ENCODE data around the gene MSH6.
"Not testable (repeated sequence)": the region's sequence is repeated elsewhere in the genome, so short reads cannot be mapped to it uniquely, and the experiment has no call there.

The MSH6 gene

DNA sequence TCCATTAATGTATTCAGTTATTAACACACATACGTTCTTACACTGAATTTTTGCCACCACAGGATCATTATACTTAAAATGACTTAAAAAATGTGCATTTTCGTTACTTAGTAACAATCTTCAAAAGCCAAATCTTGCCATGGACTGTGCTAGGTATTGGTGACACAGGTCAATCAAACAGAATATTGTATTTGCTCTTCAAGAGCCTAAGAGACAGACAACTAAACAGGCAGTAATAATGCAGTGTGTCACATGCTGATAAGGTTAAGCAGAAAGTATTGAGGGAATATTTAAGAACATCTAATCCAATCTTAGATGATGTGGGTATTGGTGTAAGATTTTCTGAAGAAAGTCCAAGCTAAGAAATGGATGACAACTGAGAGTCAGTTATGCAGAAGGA, 66.4 kb downstream of the MSH6 start:
- FAIRE-seq, result no peak

DNA sequence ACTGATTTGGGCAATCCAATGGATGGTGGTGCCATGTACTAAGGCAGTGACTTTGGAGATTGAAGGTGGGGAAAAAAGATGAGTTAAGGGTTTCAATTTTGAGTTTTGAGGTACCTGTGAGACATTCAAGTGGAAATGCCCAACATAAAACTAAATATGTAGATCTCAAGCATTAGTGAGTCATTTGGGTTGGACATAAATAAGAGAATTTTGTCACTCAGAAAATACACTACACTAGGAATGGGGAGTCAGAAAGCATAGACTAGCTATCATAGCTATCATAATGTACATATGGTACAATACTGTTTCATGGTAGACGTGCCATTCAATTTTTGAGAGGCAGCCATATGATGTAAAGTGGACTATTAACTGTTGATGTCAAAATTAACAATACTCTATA, 67.3 kb downstream of the MSH6 start:
- no peak for FAIRE-seq

DNA sequence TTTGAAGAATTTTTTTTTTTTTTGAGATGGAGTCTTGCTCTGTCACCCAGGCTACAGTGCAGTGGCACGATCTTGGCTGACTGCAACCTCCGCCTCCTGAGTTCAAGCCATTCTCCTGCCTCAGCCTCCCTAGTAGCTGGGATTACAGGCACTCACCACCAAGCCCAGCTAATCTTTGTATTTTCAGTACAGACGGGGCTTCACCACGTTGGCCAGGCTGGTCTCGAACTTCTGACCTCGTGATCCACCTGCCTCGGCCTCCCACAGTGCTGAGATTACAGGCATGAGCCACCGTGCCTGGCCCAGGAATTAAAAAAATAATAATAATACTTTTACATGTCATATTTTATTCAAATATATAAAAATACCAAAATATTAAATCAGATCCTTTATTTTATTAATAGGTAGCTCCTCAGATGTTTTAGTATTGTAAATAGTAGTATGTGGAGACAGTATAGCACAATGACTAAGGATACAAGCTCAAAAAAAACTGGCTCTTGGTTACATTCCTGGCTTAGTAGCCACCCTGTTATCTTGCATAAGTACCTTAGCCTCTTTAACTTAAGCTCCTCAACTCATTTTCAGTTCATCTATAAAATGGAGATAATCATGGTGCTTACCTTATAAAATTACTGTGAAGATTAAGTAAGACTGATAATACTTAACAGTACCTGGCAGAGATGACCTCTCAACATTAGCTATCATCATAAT, 70.3 kb downstream of the MSH6 start:
- not testable (repeated sequence) for FAIRE-seq

Data from TTC549 (cell line).